C4-2B (cell line): ENCODE data around the gene ABCG2.

Experiments
- ZFX ChIP-seq: fragments of 450-650 bp; IDR thresholded peaks from 2 replicates; pipeline ENCODE4 v1.6.1; 2017
- TF ChIP-seq, protein P1 (sequence below): fragments of 450-650 bp; conservative IDR thresholded peaks from 2 replicates; pipeline ENCODE4 v1.5.1; 2017; ENCODE audit warnings: mild to moderate bottlenecking

DNA sequence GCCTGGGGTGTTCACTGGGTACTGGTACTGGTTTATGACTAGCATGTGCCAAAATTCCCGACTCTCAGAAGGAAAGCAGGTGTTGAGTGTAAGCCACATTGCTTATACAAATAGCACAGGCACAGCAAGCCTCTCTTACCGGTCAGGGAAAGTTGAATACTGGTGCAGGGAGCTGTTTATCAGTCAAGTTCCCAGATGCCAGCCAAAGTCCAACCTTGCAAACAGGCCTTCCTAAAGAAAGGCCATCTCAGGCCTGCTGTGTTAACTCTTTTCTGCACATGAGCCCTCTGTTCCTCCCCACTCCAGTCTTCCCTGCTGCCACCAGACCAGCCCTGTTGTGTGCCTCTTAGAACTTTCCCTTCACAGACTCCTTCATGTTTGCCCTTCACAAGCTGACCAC lies 116.8 kb downstream of the ABCG2 start:
- TF ChIP-seq, protein P1, sequence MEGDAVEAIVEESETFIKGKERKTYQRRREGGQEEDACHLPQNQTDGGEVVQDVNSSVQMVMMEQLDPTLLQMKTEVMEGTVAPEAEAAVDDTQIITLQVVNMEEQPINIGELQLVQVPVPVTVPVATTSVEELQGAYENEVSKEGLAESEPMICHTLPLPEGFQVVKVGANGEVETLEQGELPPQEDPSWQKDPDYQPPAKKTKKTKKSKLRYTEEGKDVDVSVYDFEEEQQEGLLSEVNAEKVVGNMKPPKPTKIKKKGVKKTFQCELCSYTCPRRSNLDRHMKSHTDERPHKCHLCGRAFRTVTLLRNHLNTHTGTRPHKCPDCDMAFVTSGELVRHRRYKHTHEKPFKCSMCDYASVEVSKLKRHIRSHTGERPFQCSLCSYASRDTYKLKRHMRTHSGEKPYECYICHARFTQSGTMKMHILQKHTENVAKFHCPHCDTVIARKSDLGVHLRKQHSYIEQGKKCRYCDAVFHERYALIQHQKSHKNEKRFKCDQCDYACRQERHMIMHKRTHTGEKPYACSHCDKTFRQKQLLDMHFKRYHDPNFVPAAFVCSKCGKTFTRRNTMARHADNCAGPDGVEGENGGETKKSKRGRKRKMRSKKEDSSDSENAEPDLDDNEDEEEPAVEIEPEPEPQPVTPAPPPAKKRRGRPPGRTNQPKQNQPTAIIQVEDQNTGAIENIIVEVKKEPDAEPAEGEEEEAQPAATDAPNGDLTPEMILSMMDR, result no peak
- TF ChIP-seq ZFX, result no peak
